ENCODE measurements around the gene USP17L26.
A peak's percentile ranks its signal among the peaks of the same experiment; 100 is the strongest.
"Not testable (repeated sequence)": the region's sequence is repeated elsewhere in the genome, so short reads cannot be mapped to it uniquely, and the experiment has no call there.

The USP17L26 gene, protein sequence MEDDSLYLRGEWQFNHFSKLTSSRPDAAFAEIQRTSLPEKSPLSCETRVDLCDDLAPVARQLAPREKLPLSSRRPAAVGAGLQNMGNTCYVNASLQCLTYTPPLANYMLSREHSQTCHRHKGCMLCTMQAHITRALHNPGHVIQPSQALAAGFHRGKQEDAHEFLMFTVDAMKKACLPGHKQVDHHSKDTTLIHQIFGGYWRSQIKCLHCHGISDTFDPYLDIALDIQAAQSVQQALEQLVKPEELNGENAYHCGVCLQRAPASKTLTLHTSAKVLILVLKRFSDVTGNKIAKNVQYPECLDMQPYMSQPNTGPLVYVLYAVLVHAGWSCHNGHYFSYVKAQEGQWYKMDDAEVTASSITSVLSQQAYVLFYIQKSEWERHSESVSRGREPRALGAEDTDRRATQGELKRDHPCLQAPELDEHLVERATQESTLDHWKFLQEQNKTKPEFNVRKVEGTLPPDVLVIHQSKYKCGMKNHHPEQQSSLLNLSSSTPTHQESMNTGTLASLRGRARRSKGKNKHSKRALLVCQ

DNA sequence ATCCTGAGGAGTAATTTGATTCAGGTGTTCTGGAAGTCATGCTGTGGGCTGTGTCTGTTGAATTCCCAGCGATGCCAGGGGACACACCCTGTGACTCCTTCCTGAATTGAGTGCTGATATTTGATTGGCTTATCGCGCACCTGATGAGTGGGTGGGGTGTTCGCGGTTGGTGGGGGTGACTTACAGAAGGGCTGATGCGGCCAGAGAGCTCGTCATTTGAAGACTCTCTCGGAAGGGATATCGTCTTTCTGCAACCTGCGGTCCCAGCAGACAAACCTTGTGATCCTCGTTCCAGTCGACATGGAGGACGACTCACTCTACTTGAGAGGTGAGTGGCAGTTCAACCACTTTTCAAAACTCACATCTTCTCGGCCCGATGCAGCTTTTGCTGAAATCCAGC is at the start of gene USP17L26:
TSS of gene USP17L26 (plus strand) at position 301 of the 400 bp plus-strand sequence. CDS start at position 301, 0 bp downstream.
- DNase-seq (ENCODE audit: low read depth in 2 of 2) = not testable (repeated sequence)

DNA sequence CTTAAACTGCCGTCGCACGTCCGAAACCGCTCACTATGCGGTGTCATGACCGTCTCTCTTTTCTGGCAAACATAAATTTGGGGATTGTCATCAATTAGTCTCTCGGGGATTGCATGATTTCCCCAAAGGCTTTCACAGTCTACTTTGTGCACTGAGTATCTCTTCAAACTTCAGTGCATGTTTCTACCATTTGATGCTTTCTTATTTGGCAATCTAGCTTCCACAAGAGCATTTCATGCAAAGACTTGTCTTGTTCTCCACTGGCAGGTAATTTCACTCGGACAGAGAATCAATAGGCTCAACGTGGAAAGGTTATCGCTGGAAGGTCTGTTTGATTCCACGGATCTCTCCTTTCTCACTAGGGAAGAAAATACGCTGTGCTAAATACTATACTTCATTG is 10.3 kb upstream of the USP17L26 start:
- not testable (repeated sequence) for DNase-seq (ENCODE audit: low read depth in 2 of 2)

DNA sequence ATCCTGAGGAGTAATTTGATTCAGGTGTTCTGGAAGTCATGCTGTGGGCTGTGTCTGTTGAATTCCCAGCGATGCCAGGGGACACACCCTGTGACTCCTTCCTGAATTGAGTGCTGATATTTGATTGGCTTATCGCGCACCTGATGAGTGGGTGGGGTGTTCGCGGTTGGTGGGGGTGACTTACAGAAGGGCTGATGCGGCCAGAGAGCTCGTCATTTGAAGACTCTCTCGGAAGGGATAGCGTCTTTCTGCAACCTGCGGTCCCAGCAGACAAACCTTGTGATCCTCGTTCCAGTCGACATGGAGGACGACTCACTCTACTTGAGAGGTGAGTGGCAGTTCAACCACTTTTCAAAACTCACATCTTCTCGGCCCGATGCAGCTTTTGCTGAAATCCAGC is 9.6 kb upstream of the USP17L26 start, which contains the start of gene USP17L24:
TSS of gene USP17L24 (plus strand) at position 301 of the 400 bp plus-strand sequence. CDS start at position 301, 0 bp downstream.
- not testable (repeated sequence) for DNase-seq (ENCODE audit: low read depth in 2 of 2)

DNA sequence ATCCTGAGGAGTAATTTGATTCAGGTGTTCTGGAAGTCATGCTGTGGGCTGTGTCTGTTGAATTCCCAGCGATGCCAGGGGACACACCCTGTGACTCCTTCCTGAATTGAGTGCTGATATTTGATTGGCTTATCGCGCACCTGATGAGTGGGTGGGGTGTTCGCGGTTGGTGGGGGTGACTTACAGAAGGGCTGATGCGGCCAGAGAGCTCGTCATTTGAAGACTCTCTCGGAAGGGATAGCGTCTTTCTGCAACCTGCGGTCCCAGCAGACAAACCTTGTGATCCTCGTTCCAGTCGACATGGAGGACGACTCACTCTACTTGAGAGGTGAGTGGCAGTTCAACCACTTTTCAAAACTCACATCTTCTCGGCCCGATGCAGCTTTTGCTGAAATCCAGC is 4.8 kb upstream of the USP17L26 start, which contains the start of gene USP17L25:
TSS of gene USP17L25 (plus strand) at position 301 of the 400 bp plus-strand sequence. CDS start at position 301, 0 bp downstream.
- DNase-seq (ENCODE audit: low read depth in 2 of 2) = not testable (repeated sequence)

DNA sequence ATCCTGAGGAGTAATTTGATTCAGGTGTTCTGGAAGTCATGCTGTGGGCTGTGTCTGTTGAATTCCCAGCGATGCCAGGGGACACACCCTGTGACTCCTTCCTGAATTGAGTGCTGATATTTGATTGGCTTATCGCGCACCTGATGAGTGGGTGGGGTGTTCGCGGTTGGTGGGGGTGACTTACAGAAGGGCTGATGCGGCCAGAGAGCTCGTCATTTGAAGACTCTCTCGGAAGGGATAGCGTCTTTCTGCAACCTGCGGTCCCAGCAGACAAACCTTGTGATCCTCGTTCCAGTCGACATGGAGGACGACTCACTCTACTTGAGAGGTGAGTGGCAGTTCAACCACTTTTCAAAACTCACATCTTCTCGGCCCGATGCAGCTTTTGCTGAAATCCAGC is 4.6 kb downstream of the USP17L26 start, which contains the start of gene USP17L5:
TSS of gene USP17L5 (plus strand) at position 301 of the 400 bp plus-strand sequence. CDS start at position 301, 0 bp downstream.
- DNase-seq (ENCODE audit: low read depth in 2 of 2) = not testable (repeated sequence)

DNA sequence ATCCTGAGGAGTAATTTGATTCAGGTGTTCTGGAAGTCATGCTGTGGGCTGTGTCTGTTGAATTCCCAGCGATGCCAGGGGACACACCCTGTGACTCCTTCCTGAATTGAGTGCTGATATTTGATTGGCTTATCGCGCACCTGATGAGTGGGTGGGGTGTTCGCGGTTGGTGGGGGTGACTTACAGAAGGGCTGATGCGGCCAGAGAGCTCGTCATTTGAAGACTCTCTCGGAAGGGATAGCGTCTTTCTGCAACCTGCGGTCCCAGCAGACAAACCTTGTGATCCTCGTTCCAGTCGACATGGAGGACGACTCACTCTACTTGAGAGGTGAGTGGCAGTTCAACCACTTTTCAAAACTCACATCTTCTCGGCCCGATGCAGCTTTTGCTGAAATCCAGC is 9.4 kb downstream of the USP17L26 start, which contains the start of gene USP17L27:
TSS of gene USP17L27 (plus strand) at position 301 of the 400 bp plus-strand sequence. CDS start at position 301, 0 bp downstream.
- not testable (repeated sequence) for DNase-seq (ENCODE audit: low read depth in 2 of 2)

DNA sequence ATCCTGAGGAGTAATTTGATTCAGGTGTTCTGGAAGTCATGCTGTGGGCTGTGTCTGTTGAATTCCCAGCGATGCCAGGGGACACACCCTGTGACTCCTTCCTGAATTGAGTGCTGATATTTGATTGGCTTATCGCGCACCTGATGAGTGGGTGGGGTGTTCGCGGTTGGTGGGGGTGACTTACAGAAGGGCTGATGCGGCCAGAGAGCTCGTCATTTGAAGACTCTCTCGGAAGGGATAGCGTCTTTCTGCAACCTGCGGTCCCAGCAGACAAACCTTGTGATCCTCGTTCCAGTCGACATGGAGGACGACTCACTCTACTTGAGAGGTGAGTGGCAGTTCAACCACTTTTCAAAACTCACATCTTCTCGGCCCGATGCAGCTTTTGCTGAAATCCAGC is 14.1 kb downstream of the USP17L26 start, which contains the start of gene USP17L28:
TSS of gene USP17L28 (plus strand) at position 301 of the 400 bp plus-strand sequence. CDS start at position 301, 0 bp downstream.
- not testable (repeated sequence) for DNase-seq (ENCODE audit: low read depth in 2 of 2)

DNA sequence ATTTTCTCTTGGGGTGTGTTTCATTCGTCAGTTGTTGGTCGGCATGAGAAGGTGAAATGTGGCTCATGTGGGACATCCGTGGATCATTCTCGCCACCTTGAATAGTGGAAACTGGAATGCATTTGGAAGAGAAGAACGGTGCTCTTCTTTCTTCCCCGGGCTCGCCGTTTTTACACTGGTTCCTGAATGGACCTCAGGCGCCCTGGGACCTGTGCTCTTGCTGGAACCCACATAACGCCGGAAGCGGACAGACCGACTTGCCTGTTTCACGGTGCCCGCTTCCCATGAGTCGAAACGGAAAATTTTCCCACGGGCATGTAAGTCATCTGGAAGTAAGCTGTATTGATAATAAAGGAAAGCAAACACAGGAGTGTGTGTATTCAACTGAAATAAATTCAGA is 16.4 kb downstream of the USP17L26 start:
- not testable (repeated sequence) for DNase-seq (ENCODE audit: low read depth in 2 of 2)

DNA sequence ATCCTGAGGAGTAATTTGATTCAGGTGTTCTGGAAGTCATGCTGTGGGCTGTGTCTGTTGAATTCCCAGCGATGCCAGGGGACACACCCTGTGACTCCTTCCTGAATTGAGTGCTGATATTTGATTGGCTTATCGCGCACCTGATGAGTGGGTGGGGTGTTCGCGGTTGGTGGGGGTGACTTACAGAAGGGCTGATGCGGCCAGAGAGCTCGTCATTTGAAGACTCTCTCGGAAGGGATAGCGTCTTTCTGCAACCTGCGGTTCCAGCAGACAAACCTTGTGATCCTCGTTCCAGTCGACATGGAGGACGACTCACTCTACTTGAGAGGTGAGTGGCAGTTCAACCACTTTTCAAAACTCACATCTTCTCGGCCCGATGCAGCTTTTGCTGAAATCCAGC is 18.9 kb downstream of the USP17L26 start, which contains the start of gene USP17L29:
TSS of gene USP17L29 (plus strand) at position 301 of the 400 bp plus-strand sequence. CDS start at position 301, 0 bp downstream.
- not testable (repeated sequence) for DNase-seq (ENCODE audit: low read depth in 2 of 2)

DNA sequence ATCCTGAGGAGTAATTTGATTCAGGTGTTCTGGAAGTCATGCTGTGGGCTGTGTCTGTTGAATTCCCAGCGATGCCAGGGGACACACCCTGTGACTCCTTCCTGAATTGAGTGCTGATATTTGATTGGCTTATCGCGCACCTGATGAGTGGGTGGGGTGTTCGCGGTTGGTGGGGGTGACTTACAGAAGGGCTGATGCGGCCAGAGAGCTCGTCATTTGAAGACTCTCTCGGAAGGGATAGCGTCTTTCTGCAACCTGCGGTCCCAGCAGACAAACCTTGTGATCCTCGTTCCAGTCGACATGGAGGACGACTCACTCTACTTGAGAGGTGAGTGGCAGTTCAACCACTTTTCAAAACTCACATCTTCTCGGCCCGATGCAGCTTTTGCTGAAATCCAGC is 28.4 kb downstream of the USP17L26 start, which contains the start of gene USP17L30:
TSS of gene USP17L30 (plus strand) at position 301 of the 400 bp plus-strand sequence. CDS start at position 301, 0 bp downstream.
- not testable (repeated sequence) for DNase-seq (ENCODE audit: low read depth in 2 of 2)

DNA sequence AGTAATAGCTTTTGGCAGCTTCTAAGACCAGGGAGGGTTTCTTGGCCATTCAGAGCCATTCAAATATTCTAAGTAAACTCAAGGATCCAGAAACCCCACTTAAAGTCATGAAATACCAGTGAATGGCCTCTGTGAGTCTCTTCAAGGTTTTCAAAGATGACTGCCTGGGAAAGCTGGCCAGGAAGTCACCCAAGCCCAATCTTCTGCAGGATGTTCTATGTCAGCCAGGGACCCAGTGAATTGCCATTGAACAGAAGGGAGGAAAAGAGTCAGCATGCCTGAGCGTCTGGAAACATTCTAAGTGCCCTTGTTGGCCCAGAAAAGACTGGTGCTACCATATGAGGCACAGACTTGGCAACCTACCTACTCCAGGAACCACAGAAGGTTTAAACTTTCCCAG is 45.4 kb downstream of the USP17L26 start:
- DNase-seq (ENCODE audit: low read depth in 2 of 2) = not testable (repeated sequence)

DNA sequence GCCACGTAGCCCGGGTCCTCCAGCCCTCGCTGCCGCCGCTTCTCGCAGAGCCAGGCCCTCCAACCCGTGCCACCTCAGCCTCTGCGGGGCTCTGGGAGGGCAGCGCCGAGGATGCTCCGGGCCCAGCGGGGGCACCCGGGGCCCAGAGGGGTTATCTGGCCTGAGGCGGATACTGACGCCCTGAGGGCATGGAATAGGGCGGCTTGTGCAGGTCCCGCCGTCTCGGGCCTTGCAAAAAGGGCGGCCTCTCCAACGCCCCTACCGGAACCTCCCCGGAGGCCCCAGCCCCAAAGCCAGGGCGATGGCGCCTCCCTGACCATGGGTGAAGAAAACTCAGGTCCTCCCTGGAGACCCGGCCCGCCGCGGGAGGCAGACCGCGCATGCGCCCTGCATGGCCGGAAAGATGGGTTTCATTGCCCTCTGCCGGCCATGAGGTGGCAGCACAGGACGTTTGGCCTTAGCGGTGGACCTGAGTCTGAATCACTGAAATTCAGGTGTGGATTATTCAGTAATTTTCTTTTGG is 46.6 kb downstream of the USP17L26 start:
- DNase-seq (ENCODE audit: low read depth in 2 of 2) = peak in 1 of 2 donors; percentile 44

DNA sequence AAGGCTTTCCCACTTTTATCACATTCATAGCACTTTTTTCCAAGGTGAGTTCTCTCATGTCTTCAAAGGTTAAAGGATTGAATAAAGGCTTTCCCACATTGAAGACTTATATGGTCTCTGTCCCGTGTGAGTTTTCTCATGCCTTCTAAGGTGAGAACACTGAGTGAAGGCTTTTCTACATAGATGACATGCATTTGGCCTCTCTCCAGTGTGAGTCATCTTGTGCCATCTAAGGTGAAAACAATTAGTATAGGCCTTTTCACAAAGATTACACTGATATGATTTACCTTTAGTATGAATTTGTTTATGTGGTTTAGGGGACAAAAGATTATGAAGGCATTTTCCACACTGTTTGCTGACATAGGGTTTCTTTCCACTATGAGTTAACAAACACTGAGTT is 49.7 kb downstream of the USP17L26 start:
- no peak for DNase-seq (ENCODE audit: low read depth in 2 of 2)
